HFFc6 (cell line): ENCODE data around the gene SLF2. TPM values are rescaled to one million over a fixed set of nuclear protein-coding genes. Genes with fewer than 3 reads are reported as not detected.

Experiments used
- DNase-seq: peaks from one replicate; pipeline ENCODE4 v3.0.0-alpha.2; 2018
- H3K27ac Mint-ChIP-seq: 2 replicates; pipeline ENCODE4 v1.8.0; 2020; ENCODE audit warnings: mild to moderate bottlenecking, mixed read lengths
- H3K27me3 Mint-ChIP-seq: 2 replicates; pipeline ENCODE4 v1.8.0; 2021; ENCODE audit warnings: mild to moderate bottlenecking, moderate library complexity, mixed read lengths; ENCODE audit not compliant: insufficient read depth
- H3K36me3 Mint-ChIP-seq: 2 replicates; pipeline ENCODE4 v1.8.0; 2021; ENCODE audit warnings: low read depth, mixed read lengths
- H3K4me1 Mint-ChIP-seq: 2 replicates; pipeline ENCODE4 v1.8.0; 2020; ENCODE audit warnings: low read depth, mixed read lengths
- H3K4me3 Mint-ChIP-seq: 2 replicates; pipeline ENCODE4 v1.8.0; 2020; ENCODE audit warnings: mild to moderate bottlenecking, moderate library complexity, mixed read lengths
- H3K9me3 Mint-ChIP-seq: 2 replicates; pipeline ENCODE4 v1.8.0; 2020; ENCODE audit warnings: mild to moderate bottlenecking, mixed read lengths
- CTCF ChIP-seq: fragments of 200-600 bp; sonication (generic); IDR thresholded peaks from 2 replicates; pipeline ENCODE4 v1.5.0; 2021; ENCODE audit warnings: antibody characterized with exemption, mild to moderate bottlenecking
- total RNA-seq, 6 experiments: library from RNA; stranded (reverse); fragmentation: NEBNext Ultra II Directional; extraction: Animal tissue kit (Norgen Biotek cat#: 25700); gene quantifications; 2 replicates in 1 of 6; 3 replicates in 5 of 6; pipeline ENCODE4 v1.2.3, GENCODE V29; 2021

SLF2 gene
- total RNA-seq, 6 experiments from 2014 or later = 15.8 to 23.2 (median 20.9) TPM

- peak; percentile 96 for DNase-seq
- H3K36me3 Mint-ChIP-seq = no peaks in the 10 kb centered on the region
- H3K27me3 Mint-ChIP-seq = peaks cover 7% of the 10 kb centered on the region
- H3K27ac Mint-ChIP-seq = peak overlapping the region; percentile 96
- no peak for TF ChIP-seq CTCF
- peaks cover 57% of the 10 kb centered on the region for H3K4me1 Mint-ChIP-seq
- H3K4me3 Mint-ChIP-seq = peak overlapping the region; percentile 61
- no peaks in the 10 kb centered on the region for H3K9me3 Mint-ChIP-seq
Measured at GRCh38 chr10:100890673-100891317, 22.0 kb upstream of the SLF2 start.

GRCh38 chr10:100894033-100894432 is 18.7 kb upstream of the SLF2 start:
- DNase-seq = no peak
- no peak for TF ChIP-seq CTCF
- Mint-ChIP-seq H3K4me3 (no peak overlapping the region), H3K27ac (no peak overlapping the region), H3K36me3 (no peaks in the 10 kb centered on the region), H3K4me1 (peaks cover 47% of the 10 kb centered on the region), H3K9me3 (no peaks in the 10 kb centered on the region), H3K27me3 (0 out of 2 replicates have a peak, but pooled peaks cover 2% of the 10 kb centered on the region)

- Mint-ChIP-seq H3K36me3 (no peaks in the 10 kb centered on the region), H3K4me1 (peaks cover 40% of the 10 kb centered on the region), H3K9me3 (no peaks in the 10 kb centered on the region), H3K27me3 (peaks cover 2% of the 10 kb centered on the region; the same call in 1 of the 2 replicates), H3K27ac (no peak overlapping the region), H3K4me3 (no peak overlapping the region)
- no peak for DNase-seq
- TF ChIP-seq CTCF = no peak
Measured at GRCh38 chr10:100894589-100895294, 18.0 kb upstream of the SLF2 start.

- H3K4me3 Mint-ChIP-seq = no peak overlapping the region
- no peaks in the 10 kb centered on the region for H3K36me3 Mint-ChIP-seq
- H3K27ac Mint-ChIP-seq = peak overlapping the region; percentile 3; the same call in 1 of the 2 replicates
- H3K9me3 Mint-ChIP-seq = no peaks in the 10 kb centered on the region
- peaks cover 5% of the 10 kb centered on the region for H3K27me3 Mint-ChIP-seq
- no peak for TF ChIP-seq CTCF
- peaks cover 34% of the 10 kb centered on the region for H3K4me1 Mint-ChIP-seq
- DNase-seq = no peak
Measured at GRCh38 chr10:100895346-100895745, 17.4 kb upstream of the SLF2 start.

- Mint-ChIP-seq H3K27me3 (peaks cover 9% of the 10 kb centered on the region), H3K36me3 (no peaks in the 10 kb centered on the region), H3K4me3 (no peak overlapping the region), H3K27ac (no peak overlapping the region), H3K4me1 (peaks cover 28% of the 10 kb centered on the region), H3K9me3 (no peaks in the 10 kb centered on the region)
- DNase-seq = no peak
- TF ChIP-seq CTCF = no peak
Measured at GRCh38 chr10:100895896-100896295, 16.9 kb upstream of the SLF2 start.
